GM18907 (cell line): Measurements from ENCODE around the gene GPR68.
"Not testable (repeated sequence)": the region's sequence is repeated elsewhere in the genome, so short reads cannot be mapped to it uniquely, and the experiment has no call there.

Experiments used
- ATAC-seq: cut with Tn5 transposase; IDR thresholded peaks from one replicate; pipeline ENCODE4 v1.9.1; 2021; ENCODE audit warnings: mild to moderate bottlenecking, moderate library complexity; ENCODE audit not compliant: unreplicated experiment

GPR68 gene

GRCh38 chr14:91200802-91201201, 43.7 kb downstream of the GPR68 start:
- not testable (repeated sequence) for ATAC-seq

- ATAC-seq: no peak
Observed at GRCh38 chr14:91197631-91198030, 46.9 kb downstream of the GPR68 start.

GRCh38 chr14:91195881-91196280, 48.6 kb downstream of the GPR68 start:
- no peak for ATAC-seq

- ATAC-seq: no peak
Observed at GRCh38 chr14:91193069-91193468, 51.4 kb downstream of the GPR68 start.

GRCh38 chr14:91190853-91191252, 53.7 kb downstream of the GPR68 start:
- ATAC-seq: no peak

- no peak for ATAC-seq
Observed at GRCh38 chr14:91187271-91187670, 57.2 kb downstream of the GPR68 start.

GRCh38 chr14:91186515-91187066, 57.9 kb downstream of the GPR68 start:
- ATAC-seq: no peak

- ATAC-seq: no peak
Observed at GRCh38 chr14:91185721-91186120, 58.8 kb downstream of the GPR68 start.

GRCh38 chr14:91184559-91184958, 59.9 kb downstream of the GPR68 start:
- ATAC-seq: no peak

GRCh38 chr14:91182753-91183152, 61.8 kb downstream of the GPR68 start:
- ATAC-seq: not testable (repeated sequence)
